Brain microvascular endothelial cell (primary cell): ENCODE results near the gene INCA1.
A peak's percentile ranks its signal among the peaks of the same experiment; 100 is the strongest.

ENCODE experiments used
- DNase-seq: peaks from one replicate; pipeline ENCODE4 v3.0.0-alpha.2; 2020
- H3K27ac ChIP-seq: fragments of 250-450 bp; sonication (Bioruptor Pico); 2 replicates; pipeline ENCODE4 v1.5.1; 2020; ENCODE audit warnings: mild to moderate bottlenecking, moderate library complexity
- H3K27me3 ChIP-seq: fragments of 250-450 bp; sonication (Bioruptor Pico); replicated peaks from 2 replicates; pipeline ENCODE4 v1.5.1; 2020; ENCODE audit warnings: mild to moderate bottlenecking
- H3K36me3 ChIP-seq: fragments of 250-450 bp; sonication (Bioruptor Pico); replicated peaks from 2 replicates; pipeline ENCODE4 v1.5.1; 2020; ENCODE audit warnings: mild to moderate bottlenecking
- H3K4me3 ChIP-seq: 2 replicates; pipeline ENCODE4 v1.5.1; 2011; ENCODE audit warnings: low read depth, mild to moderate bottlenecking, control low read depth, low read length, moderate library complexity
- CTCF ChIP-seq: IDR thresholded peaks from 2 replicates; pipeline ENCODE4 v1.5.1; 2011; ENCODE audit warnings: low read depth, mild to moderate bottlenecking, moderate library complexity, low read length, control low read depth, inconsistent platforms; ENCODE audit errors: missing control alignments
- in situ Hi-C: cut with HindIII; loops from 2 replicates; pipeline ENCODE4 v1.10.0; 2017; ENCODE audit warnings: low sequenced_read_pairs, low pct_ligation_motif_present

INCA1 gene

DNA sequence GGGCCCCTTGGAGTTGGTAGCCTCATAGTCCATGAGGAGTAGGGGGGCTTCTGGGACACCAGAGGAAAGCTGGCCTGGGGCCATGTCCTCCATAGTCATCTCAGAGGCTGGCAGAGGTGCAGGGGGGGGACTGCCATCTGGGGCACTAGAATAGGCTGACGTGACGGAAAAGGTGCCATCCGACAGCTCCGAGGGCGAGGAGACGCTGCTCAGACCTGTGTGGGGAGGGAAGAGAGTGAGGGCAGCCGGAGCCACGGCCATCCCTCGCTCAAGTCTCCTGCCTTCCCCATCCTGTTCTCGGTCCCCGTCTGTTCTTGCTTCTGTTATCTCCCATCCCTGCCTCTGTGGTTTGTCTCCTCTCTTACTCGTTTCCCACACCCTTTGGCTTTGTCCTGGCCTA, 25.0 kb downstream of the INCA1 start:
- in situ Hi-C loops, result no loop called here
- H3K36me3 ChIP-seq, result peaks cover 37% of the 10 kb centered on the region
- no peak overlapping the region for H3K4me3 ChIP-seq
- DNase-seq, result no peak
- TF ChIP-seq CTCF, result no peak
- no peak overlapping the region for H3K27ac ChIP-seq
- no peaks in the 10 kb centered on the region for H3K27me3 ChIP-seq

DNA sequence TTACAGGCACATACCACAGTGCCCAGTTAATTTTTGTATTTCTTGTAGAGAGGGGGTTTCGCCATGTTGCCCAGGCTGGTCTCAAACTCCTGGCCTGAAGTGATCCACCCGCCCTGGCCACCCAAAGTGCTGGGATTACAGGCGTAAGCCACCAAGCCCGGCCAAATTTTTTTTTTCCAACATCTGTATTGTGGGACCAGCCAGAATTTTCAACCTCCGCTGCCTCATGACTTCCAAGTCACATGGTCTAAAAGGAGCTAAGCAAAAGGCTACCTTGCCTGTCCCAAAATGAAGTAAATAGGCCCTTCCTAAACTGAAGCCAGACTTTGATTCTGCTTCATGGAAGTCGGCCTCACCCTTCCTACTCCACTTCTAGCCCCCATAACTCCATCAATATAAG, 25.5 kb downstream of the INCA1 start:
- in situ Hi-C loops, result no loop called here
- DNase-seq, result no peak
- TF ChIP-seq CTCF, result no peak
- H3K4me3 ChIP-seq, result no peak overlapping the region
- H3K27me3 ChIP-seq, result no peaks in the 10 kb centered on the region
- H3K36me3 ChIP-seq, result peaks cover 32% of the 10 kb centered on the region
- no peak overlapping the region for H3K27ac ChIP-seq

GRCh38 chr17:4970273-4970672, 27.0 kb downstream of the INCA1 start:
- no peak for TF ChIP-seq CTCF
- Histone ChIP-seq H3K27ac (no peak overlapping the region), H3K4me3 (no peak overlapping the region), H3K27me3 (no peaks in the 10 kb centered on the region), H3K36me3 (peaks cover 32% of the 10 kb centered on the region)
- in situ Hi-C loops, result no loop called here
- no peak for DNase-seq

GRCh38 chr17:4969551-4970173, 27.7 kb downstream of the INCA1 start:
- H3K4me3 ChIP-seq, result peak overlapping the region; percentile 84
- in situ Hi-C loops, result no loop called here
- H3K27me3 ChIP-seq, result no peaks in the 10 kb centered on the region
- peak overlapping the region; percentile 97 for H3K27ac ChIP-seq
- DNase-seq, result no peak
- TF ChIP-seq CTCF, result no peak
- H3K36me3 ChIP-seq, result peaks cover 32% of the 10 kb centered on the region

- Histone ChIP-seq H3K4me3 (peak overlapping the region; percentile 84), H3K27ac (peak overlapping the region; percentile 97), H3K27me3 (no peaks in the 10 kb centered on the region), H3K36me3 (peaks cover 32% of the 10 kb centered on the region)
- peak; percentile 3 for TF ChIP-seq CTCF
- DNase-seq, result peak; percentile 80
- in situ Hi-C loops, result no loop called here
Observed at GRCh38 chr17:4969047-4969550, 28.2 kb downstream of the INCA1 start.
